MCF 10A (cell line): ENCODE data around the gene FARP1. TPM values are rescaled to one million over a fixed set of nuclear protein-coding genes. Genes with fewer than 3 reads are reported as not detected.
A peak's percentile ranks its signal among the peaks of the same experiment; 100 is the strongest.

Experiments used
- BruUV-seq: library from RNA; stranded (reverse); fragments of 400-500 nt; replicated peaks from 2 replicates; lab custom pipeline; 2021; lab: Mats Ljungman, UMichigan
- CTCF ChIA-PET: fragments of 300-600 bp; sonication (Branson Sonifier 250); formaldehyde crosslinking; extraction: SDS; loops from one replicate; lab custom pipeline; 2021; ENCODE audit warnings: antibody characterized with exemption, inconsistent platforms; lab: Yijun Ruan, JAX
- POLR2A ChIA-PET: fragments of 300-600, 350-650 bp; sonication (Branson Sonifier 250); formaldehyde crosslinking; extraction: SDS; loops from one replicate; lab custom pipeline; 2020; ENCODE audit warnings: antibody characterized with exemption, inconsistent platforms; lab: Yijun Ruan, JAX
- DNase-seq: peaks from one replicate; pipeline ENCODE4 v3.0.0-alpha.2; 2018; ENCODE audit not compliant: unreplicated experiment
- H3K27ac Mint-ChIP-seq: one replicate; pipeline ENCODE4 v1.8.0; 2022; ENCODE audit warnings: mild to moderate bottlenecking, low read depth, mixed read lengths; ENCODE audit not compliant: unreplicated experiment
- H3K27me3 Mint-ChIP-seq: one replicate; pipeline ENCODE4 v1.8.0; 2022; ENCODE audit warnings: mixed read lengths; ENCODE audit not compliant: insufficient read depth, unreplicated experiment
- H3K36me3 Mint-ChIP-seq: one replicate; pipeline ENCODE4 v1.8.0; 2022; ENCODE audit warnings: mild to moderate bottlenecking, moderate library complexity, mixed read lengths; ENCODE audit not compliant: insufficient read depth, unreplicated experiment
- H3K4me1 Mint-ChIP-seq: one replicate; pipeline ENCODE4 v1.8.0; 2022; ENCODE audit warnings: mixed read lengths; ENCODE audit not compliant: insufficient read depth, unreplicated experiment
- H3K4me3 Mint-ChIP-seq: one replicate; pipeline ENCODE4 v1.8.0; 2022; ENCODE audit warnings: mild to moderate bottlenecking, moderate library complexity, mixed read lengths; ENCODE audit not compliant: unreplicated experiment
- H3K9me3 Mint-ChIP-seq: one replicate; pipeline ENCODE4 v1.8.0; 2022; ENCODE audit warnings: mixed read lengths; ENCODE audit not compliant: unreplicated experiment
- intact Hi-C: fragments of 100-400 bp; cut with micrococcal nuclease; formaldehyde crosslinking; loops from 2 replicates; pipeline ENCODE4 v1.14.1; 2022
- total RNA-seq: library from RNA; stranded (reverse); gene quantifications from 2 replicates; pipeline ENCODE4 v1.2.3, GENCODE V29; 2022
- TF ChIP-seq, protein P1 (sequence below): fragments of 200-600 bp; IDR thresholded peaks from one replicate; pipeline ENCODE4 v1.8.0; 2022; ENCODE audit warnings: antibody characterized with exemption, mild to moderate bottlenecking; ENCODE audit not compliant: unreplicated experiment

The FARP1 gene
- total RNA-seq, 1 experiment from 2014 or later: 30.1 TPM

DNA sequence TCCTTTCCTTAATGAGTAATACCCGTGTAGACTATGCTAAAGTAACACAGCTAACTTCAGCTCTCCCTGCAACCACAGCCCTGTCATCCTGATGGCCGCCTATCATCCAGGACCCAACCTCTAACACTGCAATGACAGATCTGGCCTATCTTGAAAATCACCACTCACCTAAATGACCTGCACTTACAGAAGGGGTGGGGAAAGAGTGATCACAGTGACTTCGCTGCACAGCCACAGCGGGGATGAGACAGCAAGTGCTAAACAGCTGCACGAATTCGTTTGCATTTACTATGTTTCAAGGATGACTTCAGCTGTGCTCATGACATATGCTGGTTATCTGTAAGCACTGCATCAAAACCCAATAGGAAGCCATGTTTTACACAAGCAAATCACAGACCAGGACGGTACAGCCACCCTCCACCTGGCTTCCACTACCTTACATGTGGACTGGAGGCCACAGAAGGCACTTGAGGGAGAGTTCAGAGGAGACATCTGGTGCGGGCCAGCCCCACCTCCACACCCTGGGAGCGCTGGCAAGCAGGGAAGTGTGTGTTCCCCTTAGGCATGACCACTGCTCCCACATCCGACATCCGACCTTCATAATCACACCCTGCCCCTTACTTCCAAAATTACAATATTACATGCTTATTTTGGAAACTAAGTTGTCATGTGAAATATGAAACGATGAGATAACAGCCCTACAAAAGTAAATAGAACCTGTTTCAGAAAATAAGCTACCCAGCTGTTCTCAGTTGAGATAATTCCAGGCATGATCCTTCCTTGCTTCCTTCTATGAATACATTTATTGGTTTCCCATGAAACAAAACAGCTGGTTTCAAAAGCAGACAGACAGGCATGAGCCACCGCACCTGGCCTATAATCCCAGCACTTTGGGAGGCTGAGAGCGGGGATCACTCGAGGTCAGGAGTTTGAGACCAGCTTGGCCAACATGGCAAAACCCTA, 338.3 kb downstream of the FARP1 start:
- CTCF ChIA-PET: interaction anchor here (0.6 to 7.4 kb wide), 7 partner anchors 8 to 172 kb away, joined by 3 to 71 read pairs (median 4); no protein-coding TSS in a partner anchor
- H3K9me3 Mint-ChIP-seq: no peaks in the 10 kb centered on the region
- POLR2A ChIA-PET: interaction anchor here (0.7 to 4.8 kb wide), 2 partner anchors 28 to 60 kb away, joined by 4 to 79 read pairs; no protein-coding TSS in a partner anchor

DNA sequence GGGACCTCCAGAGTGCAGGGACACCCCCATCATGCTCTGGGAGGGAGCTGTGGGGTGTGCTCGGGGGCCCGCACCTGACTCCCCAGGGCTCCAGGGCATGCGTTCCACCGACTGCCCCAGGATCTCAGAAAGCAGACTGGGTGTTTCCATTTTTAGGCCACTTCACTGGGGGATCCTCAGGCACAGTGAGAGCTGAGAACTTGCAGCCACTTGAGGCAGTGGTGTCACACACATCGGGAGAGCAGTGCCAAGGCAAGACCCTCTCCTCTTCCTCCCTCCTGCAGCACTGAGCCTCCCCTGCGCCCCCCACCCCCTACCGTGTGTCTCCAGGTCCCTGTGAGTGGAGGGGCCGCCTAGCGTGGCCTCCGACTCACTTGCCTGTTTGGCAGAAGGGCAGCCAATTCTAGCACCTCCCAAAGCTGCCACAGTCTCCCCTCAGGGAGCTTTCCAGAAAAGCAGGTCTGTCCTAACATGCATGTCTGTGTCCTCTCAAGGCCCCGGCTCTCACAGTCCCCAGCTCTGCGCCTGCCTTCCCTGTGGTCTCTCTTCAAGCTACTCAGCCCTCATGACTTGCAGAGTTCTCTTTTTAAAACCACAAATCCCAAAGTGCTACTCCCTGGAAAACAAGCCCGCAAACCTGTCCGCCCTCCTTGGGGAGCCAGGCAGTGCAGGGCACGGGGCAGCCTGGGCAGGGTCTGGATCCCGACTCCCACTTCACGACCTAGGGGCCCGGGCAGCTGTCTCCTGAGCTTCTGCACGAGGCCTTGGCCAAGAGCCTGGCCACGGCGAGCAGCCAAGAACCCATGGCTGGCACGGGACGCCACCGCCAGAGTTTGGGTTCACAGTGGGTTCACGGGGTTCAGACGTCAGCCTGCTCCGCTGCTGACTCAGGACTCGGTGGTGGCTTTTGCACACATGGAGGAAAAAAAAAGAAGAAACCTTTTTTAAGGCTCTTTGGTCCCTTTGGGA, 339.9 kb downstream of the FARP1 start:
- Mint-ChIP-seq H3K4me1 (peaks cover 46% of the 10 kb centered on the region), H3K36me3 (peaks cover 30% of the 10 kb centered on the region), H3K4me3 (peak overlapping the region; percentile 68), H3K9me3 (no peaks in the 10 kb centered on the region), H3K27ac (no peak overlapping the region), H3K27me3 (no peaks in the 10 kb centered on the region)
- TF ChIP-seq, protein P1, sequence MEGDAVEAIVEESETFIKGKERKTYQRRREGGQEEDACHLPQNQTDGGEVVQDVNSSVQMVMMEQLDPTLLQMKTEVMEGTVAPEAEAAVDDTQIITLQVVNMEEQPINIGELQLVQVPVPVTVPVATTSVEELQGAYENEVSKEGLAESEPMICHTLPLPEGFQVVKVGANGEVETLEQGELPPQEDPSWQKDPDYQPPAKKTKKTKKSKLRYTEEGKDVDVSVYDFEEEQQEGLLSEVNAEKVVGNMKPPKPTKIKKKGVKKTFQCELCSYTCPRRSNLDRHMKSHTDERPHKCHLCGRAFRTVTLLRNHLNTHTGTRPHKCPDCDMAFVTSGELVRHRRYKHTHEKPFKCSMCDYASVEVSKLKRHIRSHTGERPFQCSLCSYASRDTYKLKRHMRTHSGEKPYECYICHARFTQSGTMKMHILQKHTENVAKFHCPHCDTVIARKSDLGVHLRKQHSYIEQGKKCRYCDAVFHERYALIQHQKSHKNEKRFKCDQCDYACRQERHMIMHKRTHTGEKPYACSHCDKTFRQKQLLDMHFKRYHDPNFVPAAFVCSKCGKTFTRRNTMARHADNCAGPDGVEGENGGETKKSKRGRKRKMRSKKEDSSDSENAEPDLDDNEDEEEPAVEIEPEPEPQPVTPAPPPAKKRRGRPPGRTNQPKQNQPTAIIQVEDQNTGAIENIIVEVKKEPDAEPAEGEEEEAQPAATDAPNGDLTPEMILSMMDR: no peak
- ChIA-PET CTCF (interaction anchor here (0.6 to 7.4 kb wide), 17 partner anchors 9 to 170 kb away, joined by 3 to 71 read pairs (median 5); no protein-coding TSS in a partner anchor), POLR2A (interaction anchor here (0.6 to 4.8 kb wide), 9 partner anchors 13 to 815 kb away, joined by 3 to 79 read pairs (median 13); no protein-coding TSS in a partner anchor)
- BruUV-seq: no TSS peak
- DNase-seq: peak; percentile 79
- intact Hi-C loops: loop anchor here (10.0 kb wide), 1 partner anchor 172 kb away; no protein-coding TSS in a partner anchor

More for the DNA sequence above, 338.3 kb downstream of the FARP1 start:
- Mint-ChIP-seq H3K4me1 (peaks cover 55% of the 10 kb centered on the region), H3K27ac (no peak overlapping the region), H3K36me3 (peaks cover 42% of the 10 kb centered on the region), H3K4me3 (no peak overlapping the region), H3K27me3 (no peaks in the 10 kb centered on the region)
- no TSS peak for BruUV-seq
- intact Hi-C loops: loop anchor here (10.0 kb wide), 1 partner anchor 174 kb away; no protein-coding TSS in a partner anchor
- TF ChIP-seq, protein P1: no peak
- DNase-seq: no peak

DNA sequence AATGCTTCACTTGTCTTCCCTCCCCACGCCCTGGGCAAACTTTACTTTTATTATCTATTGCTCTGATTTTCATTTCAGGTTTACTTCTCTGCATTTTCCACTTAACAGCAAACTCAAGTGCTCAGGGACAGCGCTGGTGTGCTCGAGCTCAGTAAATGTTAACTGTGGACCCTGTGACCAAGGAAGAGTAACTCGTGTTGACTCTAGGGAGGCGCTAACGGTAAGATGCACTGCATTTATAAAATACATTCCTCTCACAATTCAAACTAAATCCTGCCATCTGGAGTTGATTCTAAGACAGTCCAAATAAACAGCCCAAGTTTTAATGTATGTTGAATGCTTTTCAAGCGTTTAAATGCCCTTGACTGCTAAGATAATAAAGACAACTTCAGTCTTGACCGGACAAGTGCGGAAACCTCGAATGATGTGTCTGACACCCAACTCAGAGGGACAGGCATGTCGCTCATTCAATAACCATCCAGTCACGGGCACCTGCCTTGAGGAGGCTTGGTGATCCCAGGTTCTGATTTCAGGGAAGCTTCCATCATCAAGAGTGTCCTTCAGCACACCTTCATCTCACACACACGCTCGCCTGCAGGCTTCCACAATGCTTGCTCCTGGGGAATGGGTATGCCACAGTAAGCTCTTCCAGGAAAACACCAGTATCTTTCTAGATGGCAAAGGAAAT, 340.9 kb downstream of the FARP1 start:
- peaks cover 45% of the 10 kb centered on the region for H3K4me1 Mint-ChIP-seq
- H3K27me3 Mint-ChIP-seq: no peaks in the 10 kb centered on the region
- BruUV-seq: no TSS peak

More for the DNA sequence above, 340.9 kb downstream of the FARP1 start:
- peaks cover 22% of the 10 kb centered on the region for H3K36me3 Mint-ChIP-seq
- no peak for DNase-seq
- peak overlapping the region; percentile 94 for H3K27ac Mint-ChIP-seq
- TF ChIP-seq, protein P1: no peak
- ChIA-PET CTCF (interaction anchor here (0.5 to 7.4 kb wide), 22 partner anchors 11 to 628 kb away, joined by 3 to 71 read pairs (median 4); no protein-coding TSS in a partner anchor), POLR2A (interaction anchor here (0.6 to 4.8 kb wide), 17 partner anchors 8 to 1172 kb away, joined by 3 to 79 read pairs (median 5); partner anchors contain the start of gene STK24)
- H3K4me3 Mint-ChIP-seq: peak overlapping the region; percentile 68
- intact Hi-C loops: loop anchor here (1.0 to 10.0 kb wide), 4 partner anchors 26 to 171 kb away; no protein-coding TSS in a partner anchor
- no peaks in the 10 kb centered on the region for H3K9me3 Mint-ChIP-seq
